GM18868 (cell line): ENCODE data around the gene NDUFAB1.
"Not testable (repeated sequence)": the region's sequence is repeated elsewhere in the genome, so short reads cannot be mapped to it uniquely, and the experiment has no call there.

Source experiments
- ATAC-seq: cut with Tn5 transposase; IDR thresholded peaks from one replicate; pipeline ENCODE4 v1.9.1; 2021; ENCODE audit warnings: mild to moderate bottlenecking, moderate library complexity; ENCODE audit not compliant: unreplicated experiment

The NDUFAB1 gene

DNA sequence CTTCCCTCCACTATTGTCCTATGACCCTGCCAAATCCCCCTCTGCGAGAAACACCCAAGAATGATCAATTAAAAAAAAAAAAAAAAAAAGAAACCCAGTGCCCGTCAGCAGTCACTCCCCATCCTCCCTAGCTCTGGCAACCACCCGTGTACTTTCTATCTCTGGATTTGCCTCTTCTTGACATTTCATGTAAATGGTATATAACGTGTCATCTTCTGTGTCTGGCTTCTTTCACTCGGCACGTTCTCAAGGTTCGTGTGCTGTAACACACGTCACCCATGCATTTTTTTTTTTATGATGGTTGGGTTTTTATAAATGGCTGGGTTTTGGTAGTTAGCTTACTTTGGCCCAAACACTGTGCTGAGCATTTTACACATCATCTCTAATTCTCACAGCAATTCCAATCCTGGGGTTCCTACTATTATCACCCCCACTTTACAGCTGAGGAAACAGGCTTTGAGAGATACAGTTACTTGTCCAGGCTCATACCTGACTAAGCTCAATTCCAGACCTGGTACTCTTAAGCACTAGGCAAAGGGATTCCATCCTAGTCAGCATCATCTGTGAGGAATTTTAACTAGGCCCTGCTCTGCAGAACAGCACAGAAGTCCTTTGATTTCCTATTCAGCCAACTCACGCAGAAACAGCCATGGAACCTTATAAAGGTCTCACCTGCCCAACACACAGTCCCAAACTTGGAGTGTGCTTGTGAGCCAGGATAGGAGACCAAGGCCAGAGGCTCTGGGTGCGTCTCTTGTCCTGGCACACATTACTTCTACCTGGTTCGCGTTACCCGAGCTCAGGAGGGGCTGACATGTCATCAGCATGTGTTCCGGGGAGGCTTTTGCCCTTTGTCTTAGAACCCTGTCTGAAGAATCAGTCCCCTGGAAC is 11.7 kb downstream of the NDUFAB1 start:
- no peak for ATAC-seq

DNA sequence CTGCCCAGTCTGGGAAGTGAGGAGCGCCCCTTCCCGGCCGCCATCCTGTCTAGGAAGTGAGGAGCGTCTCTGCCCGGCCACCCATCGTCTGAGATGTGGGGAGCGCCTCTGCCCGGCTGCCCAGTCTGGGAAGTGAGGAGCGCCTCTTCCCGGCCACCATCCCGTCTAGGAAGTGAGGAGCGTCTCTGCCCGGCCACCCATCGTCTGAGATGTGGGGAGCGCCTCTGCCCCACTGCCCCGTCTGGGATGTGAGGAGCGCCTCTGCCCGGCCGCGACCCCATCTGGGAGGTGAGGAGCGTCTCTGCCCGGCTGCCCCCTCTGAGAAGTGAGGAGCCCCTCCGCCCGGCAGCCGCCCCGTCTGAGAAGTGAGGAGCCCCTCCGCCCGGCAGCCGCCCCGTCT is 12.8 kb downstream of the NDUFAB1 start:
- not testable (repeated sequence) for ATAC-seq

DNA sequence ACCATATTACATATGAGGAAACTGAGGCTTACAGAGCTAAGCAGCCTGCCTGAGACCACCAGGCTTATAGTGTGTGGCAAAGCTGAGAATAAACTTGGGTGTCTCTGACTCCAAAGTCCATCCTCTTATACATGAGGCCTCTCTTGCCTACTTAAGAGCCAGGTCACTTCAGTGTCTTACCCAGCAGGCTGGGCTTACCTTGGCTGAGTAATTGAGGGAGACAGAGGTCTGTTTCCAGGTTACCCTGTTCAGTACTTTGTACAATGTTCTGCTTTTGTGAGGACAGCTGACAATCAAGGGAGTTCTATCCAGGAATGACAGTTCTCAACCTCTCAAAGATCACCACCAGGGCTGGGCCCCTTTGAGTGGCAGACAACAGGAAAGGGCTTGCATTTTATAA is 14.4 kb downstream of the NDUFAB1 start:
- ATAC-seq, result no peak

DNA sequence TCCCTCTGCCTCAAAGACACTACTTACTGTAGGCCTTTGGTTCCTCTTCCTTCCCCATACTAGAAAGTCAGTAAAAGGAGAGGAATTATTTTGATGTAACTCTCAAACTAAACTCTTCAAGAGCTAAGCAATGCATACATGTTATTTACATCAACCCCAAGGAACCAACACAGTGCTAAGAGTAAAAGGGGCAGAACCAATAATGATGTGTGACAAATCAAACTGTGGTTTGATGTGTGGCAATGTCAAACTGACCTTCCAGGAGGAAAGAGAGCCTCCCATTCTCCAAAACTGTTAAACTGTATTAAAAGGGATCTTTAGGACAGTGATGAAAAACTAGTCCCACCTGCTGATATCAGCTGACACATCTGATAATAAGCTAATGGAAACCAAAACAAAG is 15.7 kb downstream of the NDUFAB1 start:
- no peak for ATAC-seq

DNA sequence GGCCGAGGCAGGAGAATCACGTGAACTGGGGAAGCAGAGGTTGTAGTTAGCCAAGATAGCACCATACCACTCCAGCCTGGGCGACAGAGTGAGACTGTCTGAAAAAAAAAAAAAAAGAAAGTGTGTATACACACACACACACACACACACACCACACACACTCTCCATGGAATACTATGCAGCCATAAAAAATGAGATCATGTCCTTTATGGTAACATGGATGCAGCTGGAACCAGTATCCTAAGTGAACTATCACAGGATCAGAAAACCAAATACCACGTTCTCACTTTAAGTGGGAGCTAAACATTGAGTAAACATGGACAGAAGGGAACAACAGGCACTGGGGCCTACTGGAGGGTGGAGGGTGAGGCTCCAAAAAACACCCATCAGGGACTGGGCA is 16.7 kb downstream of the NDUFAB1 start:
- ATAC-seq, result no peak

DNA sequence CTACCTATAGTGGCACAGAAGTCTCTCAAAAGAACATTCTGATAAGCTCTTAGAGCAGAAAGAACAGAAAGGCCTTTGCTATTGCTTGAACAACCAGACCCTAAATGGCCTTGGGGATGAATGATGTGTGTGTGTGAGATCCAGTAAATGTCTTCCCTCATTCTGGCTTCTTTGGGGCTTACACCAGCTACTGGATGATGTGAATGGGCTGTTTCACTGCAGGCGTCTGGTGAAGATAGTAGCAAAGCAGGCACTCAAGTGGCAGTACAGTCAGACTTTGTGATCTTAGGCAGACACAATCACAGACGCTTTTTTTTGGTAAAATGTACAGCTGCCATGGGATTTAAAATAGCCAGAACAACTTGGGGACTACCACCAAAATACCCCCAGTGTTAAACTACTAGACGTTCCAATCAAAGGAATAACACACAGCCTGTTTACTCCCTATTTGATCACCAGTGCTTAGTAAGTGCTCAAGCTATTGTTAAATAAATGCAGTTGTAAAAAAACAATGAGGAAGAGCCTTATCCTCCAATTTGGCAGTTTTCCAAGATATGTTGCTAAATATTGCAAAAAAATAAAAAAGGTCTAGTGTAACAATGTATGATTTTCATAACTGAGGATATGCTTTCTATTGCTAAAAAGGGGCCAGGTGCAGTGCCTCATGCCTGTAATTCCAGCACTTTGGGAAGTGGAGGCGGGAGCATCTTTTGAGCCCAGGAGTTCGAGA is 17.9 kb downstream of the NDUFAB1 start:
- ATAC-seq, result no peak

DNA sequence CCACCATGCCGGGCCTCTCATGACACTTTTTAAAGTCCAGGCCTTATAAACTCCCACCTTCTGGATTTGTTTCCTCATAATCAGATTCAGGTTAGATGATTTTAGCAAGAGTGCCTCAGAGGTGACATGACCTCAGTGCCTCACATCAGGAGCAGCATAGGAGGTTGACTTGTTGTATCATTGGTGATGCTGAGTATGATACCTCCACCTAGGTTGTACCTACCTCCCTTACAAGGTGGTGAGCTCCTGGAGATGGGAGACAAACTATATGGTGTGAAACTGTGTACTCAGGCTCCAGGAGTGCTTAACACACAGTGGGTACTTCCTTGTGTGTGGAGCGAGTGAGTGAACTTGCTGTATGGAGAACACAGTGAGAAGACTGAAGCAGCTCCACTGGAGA is 18.6 kb downstream of the NDUFAB1 start:
- no peak for ATAC-seq

DNA sequence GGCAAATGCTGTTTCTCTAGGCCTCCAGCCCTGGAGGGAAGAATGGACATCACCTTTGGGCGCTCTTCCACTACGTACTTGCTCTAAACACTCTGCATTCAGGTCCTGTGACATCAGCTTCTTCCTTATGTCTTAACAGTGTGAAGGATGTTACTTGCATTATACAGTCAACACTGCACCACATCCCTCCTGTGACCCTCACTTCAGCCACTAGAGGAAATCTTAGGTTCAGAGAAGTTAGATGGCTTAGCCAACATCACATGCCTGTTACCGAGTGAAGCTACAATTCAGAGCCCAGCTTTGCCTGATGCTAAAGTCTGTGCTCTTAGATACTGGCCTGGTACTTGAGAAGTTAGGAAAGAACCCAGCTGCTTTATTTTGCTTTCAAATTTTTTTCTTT is 20.3 kb downstream of the NDUFAB1 start:
- no peak for ATAC-seq

DNA sequence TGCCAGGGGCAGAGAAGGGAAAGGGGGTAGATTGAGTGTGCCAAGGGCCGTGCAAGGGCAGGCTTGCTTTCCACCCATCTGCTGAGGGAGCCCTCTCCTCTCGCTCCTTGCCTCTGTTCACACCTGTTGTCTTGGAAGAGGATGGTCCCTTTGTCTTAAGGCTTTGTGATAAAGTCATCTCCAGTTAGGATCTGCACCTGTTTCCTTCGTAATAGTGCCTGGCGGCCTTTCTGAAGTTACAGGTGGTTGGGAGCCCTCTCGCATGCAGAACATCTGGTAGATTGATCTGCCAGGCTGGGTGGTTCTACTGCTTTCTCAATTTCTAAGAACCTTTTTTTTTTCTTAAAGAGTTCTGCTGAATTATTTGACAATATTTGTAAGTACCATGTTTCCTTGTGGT is 22.3 kb downstream of the NDUFAB1 start:
- no peak for ATAC-seq

DNA sequence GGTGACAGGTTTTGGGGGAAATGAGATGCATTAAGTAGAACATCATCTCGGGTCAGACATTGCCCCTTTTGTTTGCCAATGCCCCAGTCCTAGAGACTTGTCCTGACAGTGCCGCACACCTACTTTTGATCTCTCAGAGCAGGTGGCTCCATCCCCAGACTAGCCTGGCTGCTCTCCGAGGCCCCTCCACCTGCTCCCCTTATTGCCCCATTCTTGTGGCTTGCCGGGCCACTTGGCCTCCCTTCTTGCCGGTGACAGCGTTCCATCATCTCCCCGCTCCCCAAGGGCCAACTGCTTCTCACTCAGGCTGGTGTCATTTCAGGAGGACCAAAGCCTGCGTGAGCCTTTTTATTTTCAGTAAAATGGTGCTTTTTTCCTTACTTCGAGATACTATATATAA is 23.7 kb downstream of the NDUFAB1 start:
- no peak for ATAC-seq

DNA sequence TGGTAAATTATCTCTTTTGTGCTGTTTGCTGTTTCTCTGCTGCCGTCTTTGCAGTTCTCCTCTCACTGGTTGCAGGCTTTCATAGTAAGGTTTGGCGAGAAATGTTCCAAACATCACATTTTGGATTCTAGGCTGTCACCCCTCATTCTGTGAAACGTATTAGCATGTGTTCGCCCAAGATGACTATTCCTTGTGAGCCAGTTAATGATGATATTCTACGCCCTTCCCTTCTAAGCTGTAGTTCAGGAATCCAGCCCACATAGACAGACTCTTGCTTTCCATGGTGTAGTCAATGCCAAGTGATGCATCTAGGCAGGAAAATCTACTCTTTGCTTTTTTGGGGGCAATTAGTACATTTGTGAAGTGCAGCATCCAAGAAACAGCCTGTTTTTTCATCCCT is 24.2 kb downstream of the NDUFAB1 start:
- no peak for ATAC-seq

DNA sequence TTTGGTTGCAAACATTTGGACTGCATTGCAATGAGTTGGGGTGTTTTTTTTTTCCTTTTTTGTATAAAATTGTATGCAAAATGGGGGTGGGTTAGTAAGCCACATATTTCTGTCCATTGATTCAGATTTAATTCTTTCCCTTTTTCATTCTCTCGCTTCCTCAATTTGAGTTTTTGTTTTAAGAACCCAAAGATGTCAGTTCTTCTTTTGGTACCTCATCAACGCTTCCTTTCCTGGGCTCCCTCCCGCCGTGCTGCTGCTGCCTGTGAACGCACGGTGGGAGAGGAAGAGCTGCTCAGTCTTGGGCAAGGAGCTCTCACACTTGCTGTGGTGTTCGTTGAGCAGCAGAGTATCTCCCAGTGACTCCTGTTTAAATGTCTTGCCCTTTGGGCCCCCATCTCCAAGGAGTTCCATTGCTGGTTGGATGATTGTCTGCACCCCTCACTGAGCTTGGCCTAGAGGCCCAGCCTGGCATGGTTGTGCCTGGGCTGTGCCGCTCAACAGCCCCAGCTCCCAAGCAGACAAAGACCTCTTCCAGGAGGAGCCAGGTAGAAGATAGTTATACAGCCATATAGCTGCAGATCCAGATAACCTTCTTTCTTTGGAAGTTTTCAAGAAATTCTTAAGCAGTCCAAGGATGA is 25.0 kb downstream of the NDUFAB1 start:
- ATAC-seq, result no peak

DNA sequence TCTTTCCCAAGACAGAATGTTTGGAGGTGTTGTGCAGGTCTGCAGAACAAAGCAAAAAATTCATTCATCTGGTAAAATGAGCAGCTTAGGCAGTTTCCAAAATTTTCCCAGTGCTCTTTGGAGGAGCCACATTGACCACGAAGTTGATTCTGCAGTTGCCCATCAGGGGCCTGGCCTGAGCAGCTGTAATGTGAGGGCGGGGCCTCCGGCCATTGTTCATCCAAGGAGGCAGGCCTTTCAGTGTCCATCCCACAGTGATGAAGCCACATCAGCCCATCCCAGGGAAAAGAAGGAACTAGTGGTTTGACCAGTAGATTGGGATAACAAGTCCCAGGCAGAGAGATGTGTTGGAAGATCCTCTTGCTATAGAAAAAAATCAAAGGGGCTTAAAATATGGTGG is 28.5 kb downstream of the NDUFAB1 start:
- no peak for ATAC-seq

DNA sequence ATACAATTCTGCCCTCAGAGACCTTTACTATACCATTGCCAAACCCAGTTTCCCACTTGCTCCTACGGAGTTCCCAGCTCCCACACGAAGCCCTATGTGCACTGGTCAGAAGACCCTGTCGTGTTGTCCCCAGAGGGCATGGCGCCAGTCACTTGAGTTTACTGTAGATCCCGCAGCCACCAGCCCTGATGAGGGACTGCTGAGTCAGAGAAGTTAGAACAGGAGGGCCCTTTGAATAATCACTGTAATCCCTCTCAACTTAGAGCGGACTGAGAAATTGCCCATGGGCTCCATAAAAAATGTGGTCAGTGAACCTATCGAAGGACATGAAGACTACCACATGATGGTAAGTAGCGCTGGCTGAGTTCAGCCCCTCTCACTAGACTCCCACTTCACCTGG is 29.4 kb downstream of the NDUFAB1 start:
- ATAC-seq, result no peak

GRCh38 chr16:23564575-23565363 is 31.3 kb downstream of the NDUFAB1 start:
- no peak for ATAC-seq

- ATAC-seq, result no peak
Measured at GRCh38 chr16:23563186-23563585, 32.9 kb downstream of the NDUFAB1 start.

GRCh38 chr16:23562505-23562904 is 33.6 kb downstream of the NDUFAB1 start:
- no peak for ATAC-seq

DNA sequence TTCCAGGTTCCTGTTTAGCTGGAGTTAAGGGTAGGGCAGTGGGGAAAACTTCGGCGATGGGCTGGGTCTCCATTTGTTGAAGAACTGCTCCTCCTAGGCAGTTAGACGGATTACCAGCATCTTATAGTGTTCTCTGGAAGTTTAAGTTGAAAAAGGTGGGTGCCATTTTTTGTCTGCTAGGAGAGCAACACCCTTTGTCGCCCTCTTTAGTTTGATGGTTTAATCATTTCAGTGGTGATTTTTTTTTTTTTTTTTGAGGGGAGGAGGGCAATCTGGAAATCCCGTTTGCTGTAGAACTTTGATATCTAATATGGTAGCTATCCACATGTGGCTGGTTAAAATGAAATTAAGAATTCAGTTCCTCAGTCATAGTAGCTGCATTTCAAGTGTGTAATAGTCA is 34.5 kb downstream of the NDUFAB1 start:
- ATAC-seq, result no peak

GRCh38 chr16:23557779-23558702 is 38.1 kb downstream of the NDUFAB1 start:
- no peak for ATAC-seq
